ENCODE measurements around the gene TAS2R60. TPM values are rescaled to one million over a fixed set of nuclear protein-coding genes. Genes with fewer than 3 reads are reported as not detected.

TAS2R60 gene
- total and polyA plus RNA-seq, 2 of the 8 experiments (the other 6 are each of a cell fraction or from before 2014, with no cell fraction given) = 0.15 to 0.32 TPM

DNA sequence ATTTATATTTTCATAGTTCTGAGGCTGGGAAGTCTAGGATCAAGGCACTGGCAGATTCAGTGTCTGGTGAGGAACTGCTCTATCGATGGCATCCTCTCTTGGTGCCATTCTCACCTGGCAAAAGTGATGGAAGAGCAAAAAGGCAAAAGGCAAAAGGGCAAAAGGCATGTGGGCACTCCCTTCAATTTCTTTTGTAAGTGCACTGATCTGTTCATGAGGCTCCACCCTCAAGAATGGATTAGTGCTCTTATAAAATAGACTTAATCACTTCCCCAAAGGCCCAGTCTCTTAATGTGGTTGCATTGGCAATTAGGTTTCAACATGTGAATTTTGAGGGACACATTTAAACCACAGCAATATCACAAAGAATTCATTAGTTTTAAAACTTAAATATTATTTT, 16.1 kb downstream of the TAS2R60 start (continued):
- TF ChIP-seq, protein P1, sequence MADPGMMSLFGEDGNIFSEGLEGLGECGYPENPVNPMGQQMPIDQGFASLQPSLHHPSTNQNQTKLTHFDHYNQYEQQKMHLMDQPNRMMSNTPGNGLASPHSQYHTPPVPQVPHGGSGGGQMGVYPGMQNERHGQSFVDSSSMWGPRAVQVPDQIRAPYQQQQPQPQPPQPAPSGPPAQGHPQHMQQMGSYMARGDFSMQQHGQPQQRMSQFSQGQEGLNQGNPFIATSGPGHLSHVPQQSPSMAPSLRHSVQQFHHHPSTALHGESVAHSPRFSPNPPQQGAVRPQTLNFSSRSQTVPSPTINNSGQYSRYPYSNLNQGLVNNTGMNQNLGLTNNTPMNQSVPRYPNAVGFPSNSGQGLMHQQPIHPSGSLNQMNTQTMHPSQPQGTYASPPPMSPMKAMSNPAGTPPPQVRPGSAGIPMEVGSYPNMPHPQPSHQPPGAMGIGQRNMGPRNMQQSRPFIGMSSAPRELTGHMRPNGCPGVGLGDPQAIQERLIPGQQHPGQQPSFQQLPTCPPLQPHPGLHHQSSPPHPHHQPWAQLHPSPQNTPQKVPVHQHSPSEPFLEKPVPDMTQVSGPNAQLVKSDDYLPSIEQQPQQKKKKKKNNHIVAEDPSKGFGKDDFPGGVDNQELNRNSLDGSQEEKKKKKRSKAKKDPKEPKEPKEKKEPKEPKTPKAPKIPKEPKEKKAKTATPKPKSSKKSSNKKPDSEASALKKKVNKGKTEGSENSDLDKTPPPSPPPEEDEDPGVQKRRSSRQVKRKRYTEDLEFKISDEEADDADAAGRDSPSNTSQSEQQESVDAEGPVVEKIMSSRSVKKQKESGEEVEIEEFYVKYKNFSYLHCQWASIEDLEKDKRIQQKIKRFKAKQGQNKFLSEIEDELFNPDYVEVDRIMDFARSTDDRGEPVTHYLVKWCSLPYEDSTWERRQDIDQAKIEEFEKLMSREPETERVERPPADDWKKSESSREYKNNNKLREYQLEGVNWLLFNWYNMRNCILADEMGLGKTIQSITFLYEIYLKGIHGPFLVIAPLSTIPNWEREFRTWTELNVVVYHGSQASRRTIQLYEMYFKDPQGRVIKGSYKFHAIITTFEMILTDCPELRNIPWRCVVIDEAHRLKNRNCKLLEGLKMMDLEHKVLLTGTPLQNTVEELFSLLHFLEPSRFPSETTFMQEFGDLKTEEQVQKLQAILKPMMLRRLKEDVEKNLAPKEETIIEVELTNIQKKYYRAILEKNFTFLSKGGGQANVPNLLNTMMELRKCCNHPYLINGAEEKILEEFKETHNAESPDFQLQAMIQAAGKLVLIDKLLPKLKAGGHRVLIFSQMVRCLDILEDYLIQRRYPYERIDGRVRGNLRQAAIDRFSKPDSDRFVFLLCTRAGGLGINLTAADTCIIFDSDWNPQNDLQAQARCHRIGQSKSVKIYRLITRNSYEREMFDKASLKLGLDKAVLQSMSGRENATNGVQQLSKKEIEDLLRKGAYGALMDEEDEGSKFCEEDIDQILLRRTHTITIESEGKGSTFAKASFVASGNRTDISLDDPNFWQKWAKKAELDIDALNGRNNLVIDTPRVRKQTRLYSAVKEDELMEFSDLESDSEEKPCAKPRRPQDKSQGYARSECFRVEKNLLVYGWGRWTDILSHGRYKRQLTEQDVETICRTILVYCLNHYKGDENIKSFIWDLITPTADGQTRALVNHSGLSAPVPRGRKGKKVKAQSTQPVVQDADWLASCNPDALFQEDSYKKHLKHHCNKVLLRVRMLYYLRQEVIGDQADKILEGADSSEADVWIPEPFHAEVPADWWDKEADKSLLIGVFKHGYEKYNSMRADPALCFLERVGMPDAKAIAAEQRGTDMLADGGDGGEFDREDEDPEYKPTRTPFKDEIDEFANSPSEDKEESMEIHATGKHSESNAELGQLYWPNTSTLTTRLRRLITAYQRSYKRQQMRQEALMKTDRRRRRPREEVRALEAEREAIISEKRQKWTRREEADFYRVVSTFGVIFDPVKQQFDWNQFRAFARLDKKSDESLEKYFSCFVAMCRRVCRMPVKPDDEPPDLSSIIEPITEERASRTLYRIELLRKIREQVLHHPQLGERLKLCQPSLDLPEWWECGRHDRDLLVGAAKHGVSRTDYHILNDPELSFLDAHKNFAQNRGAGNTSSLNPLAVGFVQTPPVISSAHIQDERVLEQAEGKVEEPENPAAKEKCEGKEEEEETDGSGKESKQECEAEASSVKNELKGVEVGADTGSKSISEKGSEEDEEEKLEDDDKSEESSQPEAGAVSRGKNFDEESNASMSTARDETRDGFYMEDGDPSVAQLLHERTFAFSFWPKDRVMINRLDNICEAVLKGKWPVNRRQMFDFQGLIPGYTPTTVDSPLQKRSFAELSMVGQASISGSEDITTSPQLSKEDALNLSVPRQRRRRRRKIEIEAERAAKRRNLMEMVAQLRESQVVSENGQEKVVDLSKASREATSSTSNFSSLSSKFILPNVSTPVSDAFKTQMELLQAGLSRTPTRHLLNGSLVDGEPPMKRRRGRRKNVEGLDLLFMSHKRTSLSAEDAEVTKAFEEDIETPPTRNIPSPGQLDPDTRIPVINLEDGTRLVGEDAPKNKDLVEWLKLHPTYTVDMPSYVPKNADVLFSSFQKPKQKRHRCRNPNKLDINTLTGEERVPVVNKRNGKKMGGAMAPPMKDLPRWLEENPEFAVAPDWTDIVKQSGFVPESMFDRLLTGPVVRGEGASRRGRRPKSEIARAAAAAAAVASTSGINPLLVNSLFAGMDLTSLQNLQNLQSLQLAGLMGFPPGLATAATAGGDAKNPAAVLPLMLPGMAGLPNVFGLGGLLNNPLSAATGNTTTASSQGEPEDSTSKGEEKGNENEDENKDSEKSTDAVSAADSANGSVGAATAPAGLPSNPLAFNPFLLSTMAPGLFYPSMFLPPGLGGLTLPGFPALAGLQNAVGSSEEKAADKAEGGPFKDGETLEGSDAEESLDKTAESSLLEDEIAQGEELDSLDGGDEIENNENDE (IDR thresholded peaks at IDR 0.05; ENCODE audit: insufficient replicate concordance, low read length) = no peak
- TF ChIP-seq GTF2F1 (IDR thresholded peaks at IDR 0.05; ENCODE audit: borderline replicate concordance, low read depth, low read length) (no peak), NANOG (IDR thresholded peaks at IDR 0.05; ENCODE audit: insufficient read depth, low read depth, low read length, poor library complexity, severe bottlenecking) (no peak), KDM5A (IDR thresholded peaks at IDR 0.05; ENCODE audit: low read length) (no peak), BRCA1 (IDR thresholded peaks at IDR 0.05; ENCODE audit: low read depth, low read length) (no peak), SP1 (IDR thresholded peaks at IDR 0.05; ENCODE audit: low read depth, low read length) (no peak), RFX5 (IDR thresholded peaks at IDR 0.05; ENCODE audit: borderline replicate concordance, low read depth, low read length) (no peak), EGR1 (IDR thresholded peaks at IDR 0.05; ENCODE audit: borderline replicate concordance, low read depth, low read length) (no peak)
- TF ChIP-seq, protein P2, sequence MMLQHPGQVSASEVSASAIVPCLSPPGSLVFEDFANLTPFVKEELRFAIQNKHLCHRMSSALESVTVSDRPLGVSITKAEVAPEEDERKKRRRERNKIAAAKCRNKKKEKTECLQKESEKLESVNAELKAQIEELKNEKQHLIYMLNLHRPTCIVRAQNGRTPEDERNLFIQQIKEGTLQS (IDR thresholded peaks at IDR 0.05; ENCODE audit: insufficient read depth, low read depth, low read length) = no peak
